Activated T-helper 1 cell treated with anti-CD3 and anti-CD28 coated beads, Interleukin-12 subunit alpha, Interleukin-12 subunit beta, Interleukin-2, Interleukin-4 antibody, amounts not matched to agents 30 ng/mL and 10 ng/mL and 1 ng/mL, durations not matched to agents 14 hours and 24 hours and 36 hours (primary cell): ENCODE results near the gene CAMTA1. TPM values are rescaled to one million over a fixed set of nuclear protein-coding genes. Genes with fewer than 3 reads are reported as not detected.

Source experiments
- DNase-seq: peaks from one replicate; pipeline ENCODE4 v3.0.0; 2021; ENCODE audit warnings: low spot score
- H3K27ac Mint-ChIP-seq: one replicate; pipeline ENCODE4 v1.8.0; 2021; ENCODE audit warnings: mild to moderate bottlenecking, mixed read lengths
- H3K27me3 Mint-ChIP-seq: one replicate; pipeline ENCODE4 v1.8.0; 2022; ENCODE audit warnings: mild to moderate bottlenecking, moderate library complexity, mixed read lengths; ENCODE audit not compliant: insufficient read depth
- H3K36me3 Mint-ChIP-seq: one replicate; pipeline ENCODE4 v1.8.0; 2021; ENCODE audit warnings: low read depth, mixed read lengths
- H3K4me1 Mint-ChIP-seq: one replicate; pipeline ENCODE4 v1.8.0; 2021; ENCODE audit warnings: low read depth, mixed read lengths
- H3K4me3 Mint-ChIP-seq: one replicate; pipeline ENCODE4 v1.8.0; 2021; ENCODE audit warnings: mild to moderate bottlenecking, moderate library complexity, mixed read lengths
- H3K9me3 Mint-ChIP-seq: one replicate; pipeline ENCODE4 v1.8.0; 2021; ENCODE audit warnings: mixed read lengths
- intact Hi-C: fragments of 100-400 bp; cut with micrococcal nuclease; formaldehyde crosslinking; loops from one replicate; pipeline ENCODE4 v1.15.1; 2024
- total RNA-seq: library from RNA; stranded (reverse); gene quantifications from 2 replicates; pipeline ENCODE4 v1.2.3, GENCODE V29; 2022

The CAMTA1 gene
- total RNA-seq, 1 donor from 2014 or later: 57.2 TPM

DNA sequence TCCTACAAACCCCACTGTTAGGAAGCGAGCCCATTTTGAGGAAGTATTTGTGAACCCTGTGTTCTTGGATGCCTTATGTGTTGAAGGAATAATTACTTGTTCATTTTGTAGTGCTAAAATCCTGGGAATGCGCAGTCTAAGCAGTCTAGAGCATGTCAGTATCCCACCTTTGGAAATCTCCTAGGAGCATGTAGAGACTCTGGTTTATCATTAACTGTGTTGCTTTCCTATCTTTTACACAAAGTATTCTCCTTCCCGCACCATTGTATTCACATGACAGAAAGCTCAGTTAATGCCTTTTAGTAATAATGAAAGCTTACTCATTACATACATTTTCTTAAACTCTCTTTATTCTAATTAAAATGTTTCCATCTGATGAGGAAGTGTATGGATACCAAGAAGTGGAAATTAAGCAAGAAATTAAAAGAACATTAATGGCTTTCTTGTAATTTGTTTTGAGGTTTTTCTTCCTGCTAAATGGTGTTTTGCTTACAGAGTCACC, 99.4 kb downstream of the CAMTA1 start:
- intact Hi-C loops: no loop called here
- Mint-ChIP-seq H3K36me3 (no peaks in the 10 kb centered on the region), H3K9me3 (no peaks in the 10 kb centered on the region), H3K4me3 (no peak overlapping the region), H3K27ac (no peak overlapping the region), H3K27me3 (peaks cover 2% of the 10 kb centered on the region), H3K4me1 (peaks cover 5% of the 10 kb centered on the region)
- no peak for DNase-seq

- intact Hi-C loops: no loop called here
- no peak overlapping the region for H3K4me3 Mint-ChIP-seq
- no peaks in the 10 kb centered on the region for H3K36me3 Mint-ChIP-seq
- no peak for DNase-seq
- H3K27me3 Mint-ChIP-seq: peaks cover 2% of the 10 kb centered on the region
- H3K27ac Mint-ChIP-seq: no peak overlapping the region
- H3K4me1 Mint-ChIP-seq: peaks cover 5% of the 10 kb centered on the region
- H3K9me3 Mint-ChIP-seq: no peaks in the 10 kb centered on the region
Observed at GRCh38 chr1:6885426-6885825, 100.2 kb downstream of the CAMTA1 start.

DNA sequence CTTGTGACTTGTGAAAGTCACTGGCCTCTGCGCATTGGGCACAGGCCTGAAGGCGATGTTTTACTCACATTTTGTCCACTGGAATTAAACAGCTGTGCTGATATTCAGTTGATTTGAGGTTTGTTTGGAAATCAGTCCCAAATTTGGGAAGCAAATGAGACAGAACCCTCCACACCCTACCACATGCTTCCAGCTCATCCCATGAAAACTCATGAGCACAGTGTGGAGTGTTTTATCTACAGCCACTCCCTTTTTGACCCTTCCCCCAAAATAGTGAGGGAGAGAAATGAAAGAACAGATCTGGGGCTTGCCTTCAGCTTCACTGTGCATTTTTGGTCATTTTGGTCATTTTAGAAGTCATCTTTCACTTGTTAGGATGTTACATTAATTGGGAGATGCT, 101.3 kb downstream of the CAMTA1 start:
- DNase-seq: no peak
- H3K27ac Mint-ChIP-seq: no peak overlapping the region
- intact Hi-C loops: no loop called here
- H3K4me3 Mint-ChIP-seq: no peak overlapping the region
- H3K36me3 Mint-ChIP-seq: no peaks in the 10 kb centered on the region
- no peaks in the 10 kb centered on the region for H3K4me1 Mint-ChIP-seq
- no peaks in the 10 kb centered on the region for H3K27me3 Mint-ChIP-seq
- no peaks in the 10 kb centered on the region for H3K9me3 Mint-ChIP-seq

DNA sequence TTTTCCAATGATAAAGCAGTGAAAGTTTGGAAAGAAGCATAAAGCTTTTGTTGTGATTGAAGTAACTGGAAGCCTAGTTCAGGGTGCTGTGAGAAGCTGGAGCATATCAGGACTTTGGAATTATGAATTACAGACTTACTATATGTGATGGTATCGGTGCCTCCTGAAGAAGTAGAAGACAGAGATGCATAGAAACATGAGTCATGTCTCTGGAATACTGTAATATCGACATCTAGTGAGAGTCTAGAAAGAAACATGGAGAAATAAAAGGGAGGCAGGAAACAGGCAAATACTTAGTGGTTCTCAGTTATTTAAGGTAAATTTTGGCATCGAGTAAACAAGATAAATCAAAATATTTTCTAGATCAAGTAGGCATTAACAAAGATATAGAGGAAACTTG, 103.0 kb downstream of the CAMTA1 start:
- no peaks in the 10 kb centered on the region for H3K9me3 Mint-ChIP-seq
- intact Hi-C loops: no loop called here
- H3K4me1 Mint-ChIP-seq: no peaks in the 10 kb centered on the region
- H3K4me3 Mint-ChIP-seq: no peak overlapping the region
- H3K27me3 Mint-ChIP-seq: no peaks in the 10 kb centered on the region
- H3K27ac Mint-ChIP-seq: no peak overlapping the region
- no peaks in the 10 kb centered on the region for H3K36me3 Mint-ChIP-seq
- DNase-seq: no peak

DNA sequence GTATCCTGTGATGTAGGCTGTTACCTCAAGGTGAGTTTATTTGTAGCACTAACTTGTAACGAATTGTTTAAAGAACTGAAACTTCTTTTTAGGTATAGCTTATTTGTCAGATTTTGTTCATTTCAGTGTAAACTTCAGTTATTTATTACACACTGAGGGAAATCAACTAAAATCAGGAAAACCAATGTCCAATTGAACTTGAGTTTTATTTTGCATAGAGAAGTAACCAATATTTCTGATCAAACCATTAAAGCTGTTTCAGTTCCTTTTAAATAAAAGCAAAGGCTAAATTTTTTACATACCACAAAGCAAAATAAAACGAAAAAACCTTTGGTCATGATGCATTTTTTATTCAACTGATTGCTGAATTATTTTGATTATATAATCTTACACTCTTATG, 103.6 kb downstream of the CAMTA1 start:
- intact Hi-C loops: no loop called here
- no peak overlapping the region for H3K27ac Mint-ChIP-seq
- H3K27me3 Mint-ChIP-seq: no peaks in the 10 kb centered on the region
- no peak overlapping the region for H3K4me3 Mint-ChIP-seq
- H3K36me3 Mint-ChIP-seq: no peaks in the 10 kb centered on the region
- H3K4me1 Mint-ChIP-seq: no peaks in the 10 kb centered on the region
- DNase-seq: no peak
- H3K9me3 Mint-ChIP-seq: no peaks in the 10 kb centered on the region

GRCh38 chr1:6889875-6890480, 104.7 kb downstream of the CAMTA1 start:
- Mint-ChIP-seq H3K36me3 (no peaks in the 10 kb centered on the region), H3K9me3 (no peaks in the 10 kb centered on the region), H3K4me1 (no peaks in the 10 kb centered on the region), H3K4me3 (no peak overlapping the region), H3K27me3 (no peaks in the 10 kb centered on the region), H3K27ac (no peak overlapping the region)
- no peak for DNase-seq
- intact Hi-C loops: loop anchor here (1.0 kb wide), 3 partner anchors 96 to 170 kb away; no protein-coding TSS in a partner anchor

GRCh38 chr1:6890686-6891085, 105.4 kb downstream of the CAMTA1 start:
- Mint-ChIP-seq H3K27ac (no peak overlapping the region), H3K4me1 (no peaks in the 10 kb centered on the region), H3K36me3 (no peaks in the 10 kb centered on the region), H3K27me3 (no peaks in the 10 kb centered on the region), H3K9me3 (no peaks in the 10 kb centered on the region), H3K4me3 (no peak overlapping the region)
- no peak for DNase-seq
- intact Hi-C loops: loop anchor here (1.0 kb wide), 3 partner anchors 96 to 170 kb away; no protein-coding TSS in a partner anchor

DNA sequence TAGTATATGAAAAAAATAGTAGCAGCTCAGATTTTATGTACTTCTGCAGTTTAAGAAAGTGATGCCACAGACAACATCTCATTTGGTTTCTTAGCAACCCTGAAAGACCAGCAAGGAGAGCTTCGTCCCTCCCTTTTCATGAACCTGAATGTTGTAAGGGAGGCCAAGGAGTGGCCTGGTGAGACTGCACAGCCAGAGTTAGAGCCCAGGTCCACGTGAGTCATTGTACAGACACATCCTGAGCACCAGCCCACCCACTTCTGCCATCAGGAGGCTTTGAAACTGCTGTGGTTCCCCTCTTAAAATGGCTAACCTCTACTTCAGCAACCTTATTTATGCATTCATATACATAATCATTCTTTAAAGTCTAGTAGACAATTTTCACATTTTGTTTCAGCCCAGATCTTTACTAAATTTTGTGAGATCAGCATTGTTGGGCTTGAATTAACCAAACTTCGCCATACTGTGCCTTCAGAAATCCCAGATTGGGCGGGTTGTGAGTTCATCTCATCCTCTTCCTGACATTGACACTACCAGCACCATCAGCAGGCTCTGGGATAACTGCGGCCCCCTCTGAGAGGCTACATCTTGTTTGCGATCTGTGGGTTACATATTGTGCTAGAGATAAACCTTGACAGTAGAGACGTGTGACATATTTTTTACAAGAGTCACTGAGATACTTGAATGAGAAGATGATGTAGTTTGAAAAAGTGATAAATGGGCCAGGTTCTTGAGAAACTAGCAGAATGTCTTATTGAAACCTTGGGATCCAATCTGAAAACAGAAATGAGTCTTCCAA, 106.7 kb downstream of the CAMTA1 start:
- Mint-ChIP-seq H3K36me3 (no peaks in the 10 kb centered on the region), H3K4me1 (no peaks in the 10 kb centered on the region), H3K27ac (no peak overlapping the region), H3K27me3 (no peaks in the 10 kb centered on the region), H3K9me3 (no peaks in the 10 kb centered on the region), H3K4me3 (no peak overlapping the region)
- intact Hi-C loops: no loop called here
- DNase-seq: no peak

- Mint-ChIP-seq H3K27me3 (no peaks in the 10 kb centered on the region), H3K36me3 (no peaks in the 10 kb centered on the region), H3K4me1 (no peaks in the 10 kb centered on the region), H3K27ac (no peak overlapping the region), H3K4me3 (no peak overlapping the region), H3K9me3 (no peaks in the 10 kb centered on the region)
- intact Hi-C loops: no loop called here
- DNase-seq: no peak
Observed at GRCh38 chr1:6893388-6893787, 108.1 kb downstream of the CAMTA1 start.

GRCh38 chr1:6897138-6897537, 111.9 kb downstream of the CAMTA1 start:
- H3K27me3 Mint-ChIP-seq: peaks cover 2% of the 10 kb centered on the region
- DNase-seq: no peak
- no peaks in the 10 kb centered on the region for H3K36me3 Mint-ChIP-seq
- no peaks in the 10 kb centered on the region for H3K9me3 Mint-ChIP-seq
- intact Hi-C loops: no loop called here
- peaks cover 2% of the 10 kb centered on the region for H3K4me1 Mint-ChIP-seq
- H3K4me3 Mint-ChIP-seq: no peak overlapping the region
- H3K27ac Mint-ChIP-seq: no peak overlapping the region

DNA sequence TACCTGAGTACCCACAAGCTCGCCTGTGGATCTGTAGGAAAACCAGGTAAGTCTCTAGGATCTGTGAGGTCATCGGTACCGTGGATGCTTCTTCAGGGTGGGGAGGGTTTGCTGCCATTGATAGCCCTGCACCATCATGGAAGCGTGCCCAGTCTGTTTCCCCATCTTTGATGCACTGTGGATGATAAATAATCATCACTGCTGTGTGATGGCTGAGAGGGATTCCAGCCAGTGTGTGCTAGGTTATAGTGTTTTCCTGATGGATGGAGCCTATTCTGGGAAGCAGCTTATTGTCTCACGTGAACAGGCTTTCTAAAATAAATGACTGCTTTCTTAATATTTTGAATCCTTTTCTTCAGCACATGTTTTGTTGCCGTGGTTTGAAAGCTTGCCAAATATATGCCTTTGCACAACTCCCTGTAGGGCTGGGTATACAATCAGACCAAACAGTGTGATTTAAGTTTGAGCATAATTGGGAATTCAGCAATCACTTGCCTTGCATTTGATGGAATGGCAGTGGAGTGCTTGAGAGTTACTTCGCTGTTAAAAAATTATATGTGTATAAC, 113.8 kb downstream of the CAMTA1 start:
- Mint-ChIP-seq H3K36me3 (no peaks in the 10 kb centered on the region), H3K27ac (no peak overlapping the region)

GRCh38 chr1:6899621-6900020, 114.4 kb downstream of the CAMTA1 start:
- H3K27ac Mint-ChIP-seq: no peak overlapping the region
- peaks cover 6% of the 10 kb centered on the region for H3K27me3 Mint-ChIP-seq
- no peaks in the 10 kb centered on the region for H3K36me3 Mint-ChIP-seq
- peaks cover 11% of the 10 kb centered on the region for H3K4me1 Mint-ChIP-seq
- H3K4me3 Mint-ChIP-seq: no peak overlapping the region
- no peaks in the 10 kb centered on the region for H3K9me3 Mint-ChIP-seq
- intact Hi-C loops: no loop called here
- DNase-seq: no peak

More for the DNA sequence above, 113.8 kb downstream of the CAMTA1 start:
- Mint-ChIP-seq H3K4me1 (peaks cover 11% of the 10 kb centered on the region), H3K27me3 (peaks cover 4% of the 10 kb centered on the region), H3K4me3 (no peak overlapping the region), H3K9me3 (no peaks in the 10 kb centered on the region)
- intact Hi-C loops: no loop called here
- DNase-seq: no peak

DNA sequence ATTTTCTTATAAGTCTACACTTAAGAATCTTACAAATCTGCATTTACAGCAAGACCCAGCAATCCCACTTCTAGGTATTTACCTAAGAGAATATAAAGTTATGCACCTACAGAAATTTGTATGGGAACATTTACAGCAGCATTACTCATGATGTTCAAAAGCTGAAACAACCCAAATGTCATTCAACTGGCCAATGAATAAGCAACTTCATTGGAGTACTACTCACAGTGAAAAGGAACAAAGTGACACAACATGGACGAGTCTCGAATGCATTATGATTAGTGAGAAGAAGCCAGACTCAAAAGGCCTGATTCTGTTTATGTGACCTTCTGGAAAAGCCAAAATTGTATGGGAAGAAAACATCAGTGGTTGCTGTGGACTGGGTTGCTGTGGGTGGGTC, 116.9 kb downstream of the CAMTA1 start:
- Mint-ChIP-seq H3K4me3 (no peak overlapping the region), H3K27me3 (peaks cover 6% of the 10 kb centered on the region), H3K9me3 (no peaks in the 10 kb centered on the region), H3K4me1 (peaks cover 16% of the 10 kb centered on the region), H3K36me3 (no peaks in the 10 kb centered on the region), H3K27ac (no peak overlapping the region)
- intact Hi-C loops: no loop called here
- no peak for DNase-seq
